Activated CD4-positive, alpha-beta T cell treated with anti-CD3 and anti-CD28 coated beads for 36 hours (primary cell): ENCODE results near the gene CHST11. TPM values are rescaled to one million over a fixed set of nuclear protein-coding genes. Genes with fewer than 3 reads are reported as not detected.

ENCODE experiments used
- ATAC-seq: fragments of 200-7000 bp; cut with Tn5 transposase; one replicate; pipeline ENCODE4 v1.10.0; 2021; ENCODE audit warnings: mild to moderate bottlenecking, moderate library complexity
- CTCF ChIA-PET: fragments of 350-600 bp; sonication (Branson Sonifier 250); formaldehyde crosslinking; loops from one replicate; lab custom pipeline; 2021; ENCODE audit warnings: antibody characterized with exemption; lab: Charles Lee
- POLR2A ChIA-PET: fragments of 350-600 bp; sonication (Branson Sonifier 250); formaldehyde crosslinking; loops from one replicate; lab custom pipeline; 2021; ENCODE audit warnings: antibody characterized with exemption, inconsistent platforms; lab: Charles Lee
- DNase-seq: peaks from one replicate; pipeline ENCODE4 v3.0.0-alpha.2; 2020
- H3K27ac Mint-ChIP-seq: one replicate; pipeline ENCODE4 v1.8.0; 2021; ENCODE audit warnings: mixed read lengths
- H3K27me3 Mint-ChIP-seq: one replicate; pipeline ENCODE4 v1.8.0; 2021; ENCODE audit warnings: mixed read lengths
- H3K36me3 Mint-ChIP-seq: one replicate; pipeline ENCODE4 v1.8.0; 2021; ENCODE audit warnings: low read depth, mixed read lengths
- H3K4me1 Mint-ChIP-seq: one replicate; pipeline ENCODE4 v1.8.0; 2021; ENCODE audit warnings: mixed read lengths
- H3K4me3 Mint-ChIP-seq: one replicate; pipeline ENCODE4 v1.8.0; 2021; ENCODE audit warnings: mild to moderate bottlenecking, moderate library complexity, mixed read lengths
- H3K9me3 Mint-ChIP-seq: one replicate; pipeline ENCODE4 v1.8.0; 2021; ENCODE audit warnings: low read depth, mixed read lengths
- intact Hi-C, 2 experiments: fragments of 100-400 bp; cut with DNase I in 1 of 2; cut with micrococcal nuclease in 1 of 2; formaldehyde crosslinking; loops; one replicate each; pipeline versions ENCODE4 v1.14.2 to v1.15.1; 2022 to 2024; cut with DNase I, micrococcal nuclease
- total RNA-seq, 2 experiments: library from RNA; stranded (reverse); gene quantifications; one replicate each; pipeline ENCODE4 v1.2.3, GENCODE V29; 2021

Gene CHST11
- total RNA-seq, 2 experiments from 2014 or later, result 33.3 to 33.6 TPM

GRCh38 chr12:104772336-104772735 is 315.6 kb downstream of the CHST11 start:
- intact Hi-C loops, result no loop called here
- Mint-ChIP-seq H3K36me3 (no peaks in the 10 kb centered on the region), H3K27ac (no peak overlapping the region), H3K4me3 (no peak overlapping the region), H3K27me3 (no peaks in the 10 kb centered on the region), H3K4me1 (no peaks in the 10 kb centered on the region), H3K9me3 (peaks cover 16% of the 10 kb centered on the region)
- ChIA-PET CTCF (interaction anchor here (0.8 kb wide), 1 partner anchor 10 kb away, joined by 3 read pairs; no protein-coding TSS in a partner anchor), POLR2A (no interaction called here)
- DNase-seq (no peak), ATAC-seq (no peak)

GRCh38 chr12:104775731-104776231 is 319.0 kb downstream of the CHST11 start:
- H3K9me3 Mint-ChIP-seq, result peaks cover 22% of the 10 kb centered on the region
- CTCF ChIA-PET, result no interaction called here
- no peak for ATAC-seq
- no peak for DNase-seq
- POLR2A ChIA-PET, result no interaction called here
- H3K27me3 Mint-ChIP-seq, result peaks cover 3% of the 10 kb centered on the region
- no peaks in the 10 kb centered on the region for H3K4me1 Mint-ChIP-seq
- no peak overlapping the region for H3K4me3 Mint-ChIP-seq
- intact Hi-C loops, result no loop called here
- H3K27ac Mint-ChIP-seq, result no peak overlapping the region
- no peaks in the 10 kb centered on the region for H3K36me3 Mint-ChIP-seq

- peaks cover 3% of the 10 kb centered on the region for H3K27me3 Mint-ChIP-seq
- ChIA-PET POLR2A (no interaction called here), CTCF (interaction anchor here (0.5 to 1.3 kb wide), 3 partner anchors 12 to 393 kb away, joined by 3 to 4 read pairs (median 3); no protein-coding TSS in a partner anchor)
- no peak overlapping the region for H3K27ac Mint-ChIP-seq
- peaks cover 9% of the 10 kb centered on the region for H3K9me3 Mint-ChIP-seq
- H3K4me1 Mint-ChIP-seq, result no peaks in the 10 kb centered on the region
- H3K4me3 Mint-ChIP-seq, result no peak overlapping the region
- H3K36me3 Mint-ChIP-seq, result no peaks in the 10 kb centered on the region
- no peak for ATAC-seq
- intact Hi-C loops, result no loop called here
- no peak for DNase-seq
These were observed 322.4 kb downstream of the CHST11 start for GRCh38 chr12:104779134-104779533.

GRCh38 chr12:104782296-104782695 is 325.5 kb downstream of the CHST11 start:
- ATAC-seq, result no peak
- H3K4me3 Mint-ChIP-seq, result no peak overlapping the region
- H3K4me1 Mint-ChIP-seq, result no peaks in the 10 kb centered on the region
- no peaks in the 10 kb centered on the region for H3K36me3 Mint-ChIP-seq
- H3K27me3 Mint-ChIP-seq, result peaks cover 3% of the 10 kb centered on the region
- no peak for DNase-seq
- H3K27ac Mint-ChIP-seq, result no peak overlapping the region
- CTCF ChIA-PET, result interaction anchor here (2.3 kb wide), 1 partner anchor 8 kb away, joined by 10 read pairs; no protein-coding TSS in a partner anchor
- intact Hi-C loops, result no loop called here
- POLR2A ChIA-PET, result no interaction called here
- peaks cover 8% of the 10 kb centered on the region for H3K9me3 Mint-ChIP-seq

- H3K4me3 Mint-ChIP-seq, result no peak overlapping the region
- no peaks in the 10 kb centered on the region for H3K36me3 Mint-ChIP-seq
- ChIA-PET CTCF (interaction anchor here (0.6 kb wide), 1 partner anchor 16 kb away, joined by 3 read pairs; no protein-coding TSS in a partner anchor), POLR2A (no interaction called here)
- intact Hi-C loops, result no loop called here
- H3K27ac Mint-ChIP-seq, result no peak overlapping the region
- H3K4me1 Mint-ChIP-seq, result no peaks in the 10 kb centered on the region
- ATAC-seq (no peak), DNase-seq (no peak)
- peaks cover 2% of the 10 kb centered on the region for H3K27me3 Mint-ChIP-seq
- H3K9me3 Mint-ChIP-seq, result peaks cover 6% of the 10 kb centered on the region
These were observed 327.8 kb downstream of the CHST11 start for GRCh38 chr12:104784592-104784991.

- no peak overlapping the region for H3K4me3 Mint-ChIP-seq
- DNase-seq (no peak), ATAC-seq (no peak)
- intact Hi-C loops, result no loop called here
- CTCF ChIA-PET, result no interaction called here
- no peaks in the 10 kb centered on the region for H3K4me1 Mint-ChIP-seq
- H3K36me3 Mint-ChIP-seq, result no peaks in the 10 kb centered on the region
- no peak overlapping the region for H3K27ac Mint-ChIP-seq
- POLR2A ChIA-PET, result no interaction called here
- H3K27me3 Mint-ChIP-seq, result no peaks in the 10 kb centered on the region
- H3K9me3 Mint-ChIP-seq, result peaks cover 2% of the 10 kb centered on the region
These were observed 329.1 kb downstream of the CHST11 start for GRCh38 chr12:104785886-104786285.

GRCh38 chr12:104786352-104786751 is 329.6 kb downstream of the CHST11 start:
- Mint-ChIP-seq H3K4me1 (no peaks in the 10 kb centered on the region), H3K9me3 (no peaks in the 10 kb centered on the region), H3K4me3 (no peak overlapping the region), H3K36me3 (no peaks in the 10 kb centered on the region), H3K27ac (no peak overlapping the region), H3K27me3 (no peaks in the 10 kb centered on the region)
- CTCF ChIA-PET, result no interaction called here
- no peak for ATAC-seq
- POLR2A ChIA-PET, result no interaction called here
- intact Hi-C loops, result no loop called here
- no peak for DNase-seq

GRCh38 chr12:104788840-104789271 is 332.1 kb downstream of the CHST11 start:
- Mint-ChIP-seq H3K27ac (no peak overlapping the region), H3K9me3 (no peaks in the 10 kb centered on the region), H3K4me1 (no peaks in the 10 kb centered on the region), H3K4me3 (no peak overlapping the region), H3K36me3 (no peaks in the 10 kb centered on the region), H3K27me3 (no peaks in the 10 kb centered on the region)
- DNase-seq (no peak), ATAC-seq (no peak)
- intact Hi-C loops, result no loop called here
- ChIA-PET CTCF (no interaction called here), POLR2A (no interaction called here)

GRCh38 chr12:104790296-104791125 is 333.8 kb downstream of the CHST11 start:
- CTCF ChIA-PET, result interaction anchor here (0.6 to 1.7 kb wide), 25 partner anchors 9 to 411 kb away, joined by 3 to 10 read pairs (median 4); no protein-coding TSS in a partner anchor
- no peaks in the 10 kb centered on the region for H3K36me3 Mint-ChIP-seq
- H3K4me3 Mint-ChIP-seq, result no peak overlapping the region
- no peaks in the 10 kb centered on the region for H3K27me3 Mint-ChIP-seq
- ATAC-seq (peak; percentile 73), DNase-seq (peak; percentile 69)
- POLR2A ChIA-PET, result interaction anchor here (0.6 kb wide), 2 partner anchors 227 to 269 kb away, joined by 3 read pairs; no protein-coding TSS in a partner anchor
- no peaks in the 10 kb centered on the region for H3K4me1 Mint-ChIP-seq
- H3K9me3 Mint-ChIP-seq, result no peaks in the 10 kb centered on the region
- no peak overlapping the region for H3K27ac Mint-ChIP-seq
- intact Hi-C loops, result no loop called here

- intact Hi-C loops, result no loop called here
- POLR2A ChIA-PET, result no interaction called here
- Mint-ChIP-seq H3K36me3 (no peaks in the 10 kb centered on the region), H3K27me3 (no peaks in the 10 kb centered on the region), H3K4me1 (no peaks in the 10 kb centered on the region), H3K27ac (no peak overlapping the region), H3K9me3 (no peaks in the 10 kb centered on the region), H3K4me3 (no peak overlapping the region)
- ATAC-seq, result no peak
- DNase-seq, result no peak
- CTCF ChIA-PET, result interaction anchor here (0.7 kb wide), 1 partner anchor 261 kb away, joined by 4 read pairs; no protein-coding TSS in a partner anchor
These were observed 335.8 kb downstream of the CHST11 start for GRCh38 chr12:104792570-104792969.

GRCh38 chr12:104793285-104793684 is 336.5 kb downstream of the CHST11 start:
- no peak overlapping the region for H3K27ac Mint-ChIP-seq

More at GRCh38 chr12:104793285-104793684, 336.5 kb downstream of the CHST11 start:
- no peaks in the 10 kb centered on the region for H3K27me3 Mint-ChIP-seq
- intact Hi-C loops, result no loop called here
- DNase-seq (no peak), ATAC-seq (no peak)
- H3K9me3 Mint-ChIP-seq, result no peaks in the 10 kb centered on the region
- ChIA-PET POLR2A (no interaction called here), CTCF (interaction anchor here (0.7 to 0.9 kb wide), 2 partner anchors 23 to 260 kb away, joined by 3 to 4 read pairs; no protein-coding TSS in a partner anchor)
- no peak overlapping the region for H3K4me3 Mint-ChIP-seq
- H3K4me1 Mint-ChIP-seq, result no peaks in the 10 kb centered on the region
- no peaks in the 10 kb centered on the region for H3K36me3 Mint-ChIP-seq
